Liver (tissue), 3 donors: Measurements from ENCODE around the gene SLC44A1.

Experiments
- EGR1 ChIP-seq, 2 donors: IDR thresholded peaks; 2 replicates each; pipeline ENCODE4 v1.6.1; 2016 to 2018; ENCODE audit warnings: antibody characterized with exemption in 2 of 2, low read depth in 2 of 2
- GABPA ChIP-seq, 2 donors: IDR thresholded peaks in 1 of 2; conservative IDR thresholded peaks in 1 of 2; 2 replicates each; pipeline ENCODE4 v1.6.1; 2016; ENCODE audit warnings: antibody characterized with exemption in 2 of 2, mild to moderate bottlenecking in 1 of 2, moderate library complexity in 1 of 2
- RAD21 ChIP-seq, 2 donors: IDR thresholded peaks; 2 replicates each; pipeline ENCODE4 v1.6.1; 2016; ENCODE audit warnings: antibody characterized with exemption in 2 of 2, mild to moderate bottlenecking in 2 of 2
- TF ChIP-seq, protein P1 (sequence below): fragments of 150-350 bp; IDR thresholded peaks from 2 replicates; pipeline ENCODE4 v1.5.1; 2017; ENCODE audit warnings: improper control_type of control experiment, low read depth, low read length; ENCODE audit not compliant: missing input control
- TF ChIP-seq, protein P2 (sequence below): IDR thresholded peaks from 2 replicates; pipeline ENCODE4 v1.6.1; 2016; ENCODE audit warnings: antibody characterized with exemption, mild to moderate bottlenecking
- TF ChIP-seq, protein P3 (sequence below): IDR thresholded peaks from 2 replicates; pipeline ENCODE4 v1.6.1; 2016; ENCODE audit warnings: antibody characterized with exemption
- donor health status: healthy.
- donor health status: healthy.

DNA sequence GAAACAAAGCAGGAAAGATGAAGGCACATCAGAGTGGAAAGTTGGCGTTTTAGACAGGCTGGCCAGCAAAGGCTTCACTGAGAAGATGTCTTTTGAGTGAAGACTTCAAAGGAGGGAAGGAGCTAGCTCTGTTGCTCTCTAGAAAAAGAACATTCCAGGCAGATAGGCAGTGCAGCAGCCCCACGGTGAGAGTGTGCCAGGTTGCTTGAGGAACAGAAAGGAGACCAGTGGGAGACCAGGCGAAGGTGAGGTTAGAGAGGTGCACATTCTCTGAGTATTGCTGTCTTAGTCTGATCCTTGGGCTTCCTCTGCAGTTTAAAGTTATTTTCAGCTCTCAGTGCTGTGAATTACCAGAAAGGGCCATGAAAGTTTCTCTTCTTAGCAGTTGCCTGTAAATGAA is 83.8 kb downstream of the SLC44A1 start:
- no peak for TF ChIP-seq GABPA (IDR thresholded peaks at IDR 0.05 in 1 of 2, conservative IDR thresholded peaks at IDR 0.05 in 1 of 2)
- TF ChIP-seq, protein P1, sequence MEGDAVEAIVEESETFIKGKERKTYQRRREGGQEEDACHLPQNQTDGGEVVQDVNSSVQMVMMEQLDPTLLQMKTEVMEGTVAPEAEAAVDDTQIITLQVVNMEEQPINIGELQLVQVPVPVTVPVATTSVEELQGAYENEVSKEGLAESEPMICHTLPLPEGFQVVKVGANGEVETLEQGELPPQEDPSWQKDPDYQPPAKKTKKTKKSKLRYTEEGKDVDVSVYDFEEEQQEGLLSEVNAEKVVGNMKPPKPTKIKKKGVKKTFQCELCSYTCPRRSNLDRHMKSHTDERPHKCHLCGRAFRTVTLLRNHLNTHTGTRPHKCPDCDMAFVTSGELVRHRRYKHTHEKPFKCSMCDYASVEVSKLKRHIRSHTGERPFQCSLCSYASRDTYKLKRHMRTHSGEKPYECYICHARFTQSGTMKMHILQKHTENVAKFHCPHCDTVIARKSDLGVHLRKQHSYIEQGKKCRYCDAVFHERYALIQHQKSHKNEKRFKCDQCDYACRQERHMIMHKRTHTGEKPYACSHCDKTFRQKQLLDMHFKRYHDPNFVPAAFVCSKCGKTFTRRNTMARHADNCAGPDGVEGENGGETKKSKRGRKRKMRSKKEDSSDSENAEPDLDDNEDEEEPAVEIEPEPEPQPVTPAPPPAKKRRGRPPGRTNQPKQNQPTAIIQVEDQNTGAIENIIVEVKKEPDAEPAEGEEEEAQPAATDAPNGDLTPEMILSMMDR: no peak
- TF ChIP-seq, protein P2, sequence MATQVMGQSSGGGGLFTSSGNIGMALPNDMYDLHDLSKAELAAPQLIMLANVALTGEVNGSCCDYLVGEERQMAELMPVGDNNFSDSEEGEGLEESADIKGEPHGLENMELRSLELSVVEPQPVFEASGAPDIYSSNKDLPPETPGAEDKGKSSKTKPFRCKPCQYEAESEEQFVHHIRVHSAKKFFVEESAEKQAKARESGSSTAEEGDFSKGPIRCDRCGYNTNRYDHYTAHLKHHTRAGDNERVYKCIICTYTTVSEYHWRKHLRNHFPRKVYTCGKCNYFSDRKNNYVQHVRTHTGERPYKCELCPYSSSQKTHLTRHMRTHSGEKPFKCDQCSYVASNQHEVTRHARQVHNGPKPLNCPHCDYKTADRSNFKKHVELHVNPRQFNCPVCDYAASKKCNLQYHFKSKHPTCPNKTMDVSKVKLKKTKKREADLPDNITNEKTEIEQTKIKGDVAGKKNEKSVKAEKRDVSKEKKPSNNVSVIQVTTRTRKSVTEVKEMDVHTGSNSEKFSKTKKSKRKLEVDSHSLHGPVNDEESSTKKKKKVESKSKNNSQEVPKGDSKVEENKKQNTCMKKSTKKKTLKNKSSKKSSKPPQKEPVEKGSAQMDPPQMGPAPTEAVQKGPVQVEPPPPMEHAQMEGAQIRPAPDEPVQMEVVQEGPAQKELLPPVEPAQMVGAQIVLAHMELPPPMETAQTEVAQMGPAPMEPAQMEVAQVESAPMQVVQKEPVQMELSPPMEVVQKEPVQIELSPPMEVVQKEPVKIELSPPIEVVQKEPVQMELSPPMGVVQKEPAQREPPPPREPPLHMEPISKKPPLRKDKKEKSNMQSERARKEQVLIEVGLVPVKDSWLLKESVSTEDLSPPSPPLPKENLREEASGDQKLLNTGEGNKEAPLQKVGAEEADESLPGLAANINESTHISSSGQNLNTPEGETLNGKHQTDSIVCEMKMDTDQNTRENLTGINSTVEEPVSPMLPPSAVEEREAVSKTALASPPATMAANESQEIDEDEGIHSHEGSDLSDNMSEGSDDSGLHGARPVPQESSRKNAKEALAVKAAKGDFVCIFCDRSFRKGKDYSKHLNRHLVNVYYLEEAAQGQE: no peak
- TF ChIP-seq EGR1 (IDR thresholded peaks at IDR 0.05; ENCODE audit: low read depth in 2 of 2): no peak
- TF ChIP-seq RAD21 (IDR thresholded peaks at IDR 0.05): no peak
- TF ChIP-seq, protein P3, sequence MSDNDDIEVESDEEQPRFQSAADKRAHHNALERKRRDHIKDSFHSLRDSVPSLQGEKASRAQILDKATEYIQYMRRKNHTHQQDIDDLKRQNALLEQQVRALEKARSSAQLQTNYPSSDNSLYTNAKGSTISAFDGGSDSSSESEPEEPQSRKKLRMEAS: no peak
